Brain microvascular endothelial cell (primary cell): ENCODE results near the gene FAM171A2.

Experiments used
- DNase-seq: peaks from one replicate; pipeline ENCODE4 v3.0.0-alpha.2; 2020
- H3K27ac ChIP-seq: fragments of 250-450 bp; sonication (Bioruptor Pico); 2 replicates; pipeline ENCODE4 v1.5.1; 2020; ENCODE audit warnings: mild to moderate bottlenecking, moderate library complexity
- H3K27me3 ChIP-seq: fragments of 250-450 bp; sonication (Bioruptor Pico); replicated peaks from 2 replicates; pipeline ENCODE4 v1.5.1; 2020; ENCODE audit warnings: mild to moderate bottlenecking
- H3K36me3 ChIP-seq: fragments of 250-450 bp; sonication (Bioruptor Pico); replicated peaks from 2 replicates; pipeline ENCODE4 v1.5.1; 2020; ENCODE audit warnings: mild to moderate bottlenecking
- H3K4me3 ChIP-seq: 2 replicates; pipeline ENCODE4 v1.5.1; 2011; ENCODE audit warnings: low read depth, mild to moderate bottlenecking, control low read depth, low read length, moderate library complexity
- CTCF ChIP-seq: IDR thresholded peaks from 2 replicates; pipeline ENCODE4 v1.5.1; 2011; ENCODE audit warnings: low read depth, mild to moderate bottlenecking, moderate library complexity, low read length, control low read depth, inconsistent platforms; ENCODE audit errors: missing control alignments
- in situ Hi-C: cut with HindIII; loops from 2 replicates; pipeline ENCODE4 v1.10.0; 2017; ENCODE audit warnings: low sequenced_read_pairs, low pct_ligation_motif_present

FAM171A2 gene

GRCh38 chr17:44390250-44390870, 26.7 kb upstream of the FAM171A2 start:
- Histone ChIP-seq H3K4me3 (no peak overlapping the region), H3K27me3 (no peaks in the 10 kb centered on the region), H3K27ac (no peak overlapping the region), H3K36me3 (no peaks in the 10 kb centered on the region)
- TF ChIP-seq CTCF = no peak
- DNase-seq = no peak
- in situ Hi-C loops = no loop called here

- Histone ChIP-seq H3K4me3 (no peak overlapping the region), H3K36me3 (no peaks in the 10 kb centered on the region), H3K27ac (no peak overlapping the region), H3K27me3 (peaks cover 4% of the 10 kb centered on the region)
- TF ChIP-seq CTCF = no peak
- DNase-seq = no peak
- in situ Hi-C loops = no loop called here
Observed at GRCh38 chr17:44389723-44390202, 26.1 kb upstream of the FAM171A2 start.

GRCh38 chr17:44389281-44389680, 25.6 kb upstream of the FAM171A2 start, which contains the start of gene ITGA2B:
ITGA2B (minus strand) TSS chr17:44389649; CDS start chr17:44389473, 176 bp downstream.
- H3K4me3 ChIP-seq = no peak within 1 kb of the TSS
- peaks cover 7% of the 10 kb centered on the region for H3K27me3 ChIP-seq
- in situ Hi-C loops = no loop called here
- DNase-seq = no peak
- no peak for TF ChIP-seq CTCF
- H3K36me3 ChIP-seq = no peaks in the 10 kb centered on the region
- H3K27ac ChIP-seq = no peak within 1 kb of the TSS

GRCh38 chr17:44387804-44388203, 24.2 kb upstream of the FAM171A2 start:
- in situ Hi-C loops = no loop called here
- no peak for DNase-seq

GRCh38 chr17:44386182-44386525, 22.5 kb upstream of the FAM171A2 start:
- no peak for TF ChIP-seq CTCF
- Histone ChIP-seq H3K27me3 (peaks cover 7% of the 10 kb centered on the region), H3K27ac (no peak overlapping the region), H3K4me3 (peak overlapping the region; percentile 59), H3K36me3 (no peaks in the 10 kb centered on the region)
- in situ Hi-C loops = no loop called here
- no peak for DNase-seq

More at GRCh38 chr17:44387804-44388203, 24.2 kb upstream of the FAM171A2 start:
- Histone ChIP-seq H3K27me3 (peaks cover 7% of the 10 kb centered on the region), H3K36me3 (no peaks in the 10 kb centered on the region), H3K4me3 (no peak overlapping the region), H3K27ac (no peak overlapping the region)
- no peak for TF ChIP-seq CTCF
